GM12878 (cell line): ENCODE data around the gene PRR7. TPM values are rescaled to one million over a fixed set of nuclear protein-coding genes. Genes with fewer than 3 reads are reported as not detected.
A peak's percentile ranks its signal among the peaks of the same experiment; 100 is the strongest.

Experiments used
- ATF7 ChIP-seq: fragments of 450-650 bp; IDR thresholded peaks from 2 replicates; pipeline ENCODE4 v1.6.1; 2016; ENCODE audit warnings: low read depth, mild to moderate bottlenecking
- HDAC6 ChIP-seq: fragments of 200-600 bp; sonication (generic); IDR thresholded peaks from one replicate; pipeline ENCODE4 v1.8.0; 2017; ENCODE audit warnings: antibody characterized with exemption; ENCODE audit not compliant: unreplicated experiment
- IKZF2 ChIP-seq, 2 experiments: fragments of 450-650 bp; IDR thresholded peaks; 2 replicates each; pipeline ENCODE4 v1.6.1; 2017; ENCODE audit warnings: mild to moderate bottlenecking in 2 of 2, moderate library complexity in 2 of 2
- NRF1 ChIP-seq: conservative IDR thresholded peaks from 2 replicates; pipeline ENCODE4 v1.6.1; 2011; ENCODE audit warnings: mild to moderate bottlenecking, low read depth, low read length, improper control_type of control experiment
- PAX5 ChIP-seq: IDR thresholded peaks from 2 replicates; pipeline ENCODE4 v1.6.1; 2011; ENCODE audit warnings: low read depth, low read length, borderline replicate concordance
- PKNOX1 ChIP-seq: fragments of 450-650 bp; IDR thresholded peaks from 2 replicates; pipeline ENCODE4 v1.6.1; 2016; ENCODE audit warnings: mild to moderate bottlenecking
- POLR2A ChIP-seq: IDR thresholded peaks from 2 replicates; pipeline ENCODE4 v1.6.1; 2011; ENCODE audit warnings: low read depth, mild to moderate bottlenecking, low read length
- POLR2AphosphoS2 ChIP-seq: IDR thresholded peaks from 2 replicates; pipeline ENCODE4 v1.6.1; 2011; ENCODE audit warnings: low read depth, mild to moderate bottlenecking, low read length, improper control_type of control experiment, moderate library complexity
- PRDM15 ChIP-seq: fragments of 450-650 bp; formaldehyde crosslinking; IDR thresholded peaks from 2 replicates; pipeline ENCODE4 v1.4.0; 2020; ENCODE audit warnings: mild to moderate bottlenecking, moderate library complexity
- SUZ12 ChIP-seq: fragments of 200-600 bp; sonication (generic); IDR thresholded peaks from one replicate; pipeline ENCODE4 v1.6.1; 2018; ENCODE audit warnings: antibody characterized with exemption, mild to moderate bottlenecking; ENCODE audit not compliant: unreplicated experiment
- ZBTB40 ChIP-seq: fragments of 450-650 bp; IDR thresholded peaks from 2 replicates; pipeline ENCODE4 v1.6.1; 2016; ENCODE audit warnings: mild to moderate bottlenecking, moderate library complexity, borderline replicate concordance
- ZNF384 ChIP-seq: IDR thresholded peaks from 2 replicates; pipeline ENCODE4 v1.6.1; 2012; ENCODE audit warnings: low read depth, mild to moderate bottlenecking, low read length, improper control_type of control experiment, borderline replicate concordance
- polyA plus RNA-seq, 11 experiments: library from polyadenylated mRNA; depleted of rRNA in 4 of 11; unstranded in 6 of 11; stranded (reverse) in 5 of 11; fragments of >200 nt; fragmentation: Nextera tagmentation in 4 of 11; fragmentation: Illumina TruSeq in 1 of 11; extraction: Ambion mirVana in 4 of 11; extraction: Trizol in 1 of 11; gene quantifications; 1 replicate in 1 of 11; 2 replicates in 10 of 11; pipeline versions ENCODE4 v1.2.1 to v1.2.3, GENCODE V29; 2011 to 2016; ENCODE audit warnings: inconsistent platforms in 2 of 11, missing spikeins in 2 of 11, low read depth in 1 of 11
- total RNA-seq, 4 experiments: library from RNA; depleted of rRNA in 3 of 4; stranded (reverse); fragments of >200 nt in 3 of 4; fragmentation: Illumina TruSeq in 1 of 4; extraction: Trizol in 1 of 4; gene quantifications; 2 replicates each; pipeline versions ENCODE4 v1.2.1 to v1.2.3, GENCODE V29; 2013 to 2021
- TF ChIP-seq, protein P1 (sequence below): IDR thresholded peaks from 2 replicates; pipeline ENCODE4 v1.6.1; 2012; ENCODE audit warnings: low read depth, low read length, improper control_type of control experiment

PRR7 gene
- total and polyA plus RNA-seq, 10 of the 15 experiments (the other 5 are each of a cell fraction or from before 2014, with no cell fraction given): 0.09 to 18.8 (median 4.6) TPM; not detected in 2

- no peak for TF ChIP-seq SUZ12
- no peak for TF ChIP-seq ATF7
- no peak for TF ChIP-seq PKNOX1
- TF ChIP-seq ZBTB40: no peak
- TF ChIP-seq IKZF2 (IDR thresholded peaks at IDR 0.05): peak in 1 of 2 experiments; percentile 14; a peak in 1 of 4 replicates
- no peak for TF ChIP-seq PAX5
- TF ChIP-seq, protein P1, sequence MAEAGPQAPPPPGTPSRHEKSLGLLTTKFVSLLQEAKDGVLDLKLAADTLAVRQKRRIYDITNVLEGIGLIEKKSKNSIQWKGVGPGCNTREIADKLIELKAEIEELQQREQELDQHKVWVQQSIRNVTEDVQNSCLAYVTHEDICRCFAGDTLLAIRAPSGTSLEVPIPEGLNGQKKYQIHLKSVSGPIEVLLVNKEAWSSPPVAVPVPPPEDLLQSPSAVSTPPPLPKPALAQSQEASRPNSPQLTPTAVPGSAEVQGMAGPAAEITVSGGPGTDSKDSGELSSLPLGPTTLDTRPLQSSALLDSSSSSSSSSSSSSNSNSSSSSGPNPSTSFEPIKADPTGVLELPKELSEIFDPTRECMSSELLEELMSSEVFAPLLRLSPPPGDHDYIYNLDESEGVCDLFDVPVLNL: no peak
- no peak for TF ChIP-seq POLR2AphosphoS2
- TF ChIP-seq PRDM15 (CRISPR knock-in tag): no peak
- TF ChIP-seq POLR2A: no peak
- TF ChIP-seq ZNF384: no peak
- TF ChIP-seq HDAC6: no peak
- no peak for TF ChIP-seq NRF1
These were observed 33.2 kb downstream of the PRR7 start (continued) for GRCh38 chr5:177479774-177480173.
